Prostate gland (tissue), 2 donors: ENCODE data around the gene AUTS2. TPM values are rescaled to one million over a fixed set of nuclear protein-coding genes. Genes with fewer than 3 reads are reported as not detected.

ENCODE experiments used
- DNase-seq: peaks from one replicate; pipeline ENCODE4 v3.0.0-alpha.2; 2019; ENCODE audit warnings: low spot score
- H3K27ac ChIP-seq, 2 donors: fragments of 200-600 bp; sonication (generic); 2 replicates each; pipeline ENCODE4 v1.5.1; 2017 to 2019
- H3K27me3 ChIP-seq: fragments of 200-600 bp; sonication (generic); replicated peaks from 2 replicates; pipeline ENCODE4 v1.5.1; 2019; ENCODE audit not compliant: insufficient read depth
- H3K36me3 ChIP-seq, 2 donors: fragments of 200-600 bp; sonication (generic); 1 replicate in 1 of 2; 2 replicates in 1 of 2; pipeline versions ENCODE4 v1.5.1 to v1.8.1; 2017 to 2019
- H3K4me1 ChIP-seq: fragments of 200-600 bp; sonication (generic); replicated peaks from 2 replicates; pipeline ENCODE4 v1.5.1; 2019
- H3K4me3 ChIP-seq, 2 donors: fragments of 200-600 bp; sonication (generic); 2 replicates each; pipeline ENCODE4 v1.5.1; 2017 to 2019
- H3K9me3 ChIP-seq: fragments of 200-600 bp; sonication (generic); 2 replicates; pipeline ENCODE4 v1.5.1; 2017
- CTCF ChIP-seq, 4 experiments: fragments of 200-600 bp in 2 of 4; fragments of 450-650 bp in 2 of 4; sonication (generic) in 2 of 4; IDR thresholded peaks; 1 replicate in 3 of 4; 2 replicates in 1 of 4; pipeline ENCODE4 v1.5.1; 2016 to 2019; ENCODE audit warnings: antibody characterized with exemption in 4 of 4, mild to moderate bottlenecking in 2 of 4, moderate library complexity in 2 of 4
- POLR2A ChIP-seq: fragments of 450-650 bp; IDR thresholded peaks from one replicate; pipeline ENCODE4 v1.6.1; 2016; ENCODE audit warnings: antibody characterized with exemption, mild to moderate bottlenecking
- POLR2AphosphoS5 ChIP-seq: sonication (generic); formaldehyde crosslinking; IDR thresholded peaks from one replicate; pipeline ENCODE4 v1.6.1; 2017; ENCODE audit warnings: antibody characterized with exemption
- WGBS: methylation state at CpG from one replicate; pipeline ENCODE4 v1.1.5; 2018; 5-methylcytosine and 5-hydroxymethylcytosine counted together
- intact Hi-C: fragments of 100-400 bp; cut with DNase I; formaldehyde crosslinking; loops from one replicate; pipeline ENCODE4 v1.14.2; 2022
- total RNA-seq, 2 donors: library from RNA; depleted of rRNA; stranded (reverse); fragments of >200 nt; gene quantifications; one replicate each; pipeline ENCODE4 v1.1.0, GENCODE V29; 2016

AUTS2 gene
- total RNA-seq, 2 donors from 2014 or later = 25.0 to 55.2 TPM

DNA sequence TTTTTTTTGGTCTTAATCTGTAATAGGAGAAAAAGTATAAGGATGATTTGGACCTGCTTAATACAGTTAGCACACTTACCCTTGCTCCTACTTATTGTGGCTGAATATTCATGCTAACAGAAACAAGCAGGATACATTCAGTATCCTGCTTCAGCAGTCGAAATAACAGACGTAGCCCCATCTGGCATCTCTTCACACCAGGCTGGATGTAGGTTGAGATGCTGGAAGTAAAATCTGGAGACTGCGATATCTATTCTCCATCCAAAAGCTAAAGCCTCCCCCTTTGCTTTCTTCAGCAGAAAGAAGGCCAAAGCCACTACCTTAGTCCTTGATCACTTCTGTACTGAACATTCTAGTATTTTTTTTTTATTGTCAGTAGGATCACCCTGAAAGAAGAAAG, 537.4 kb downstream of the AUTS2 start:
- intact Hi-C loops = no loop called here
- 96% methylated on average over 3 of the region's 3 CpGs for WGBS

DNA sequence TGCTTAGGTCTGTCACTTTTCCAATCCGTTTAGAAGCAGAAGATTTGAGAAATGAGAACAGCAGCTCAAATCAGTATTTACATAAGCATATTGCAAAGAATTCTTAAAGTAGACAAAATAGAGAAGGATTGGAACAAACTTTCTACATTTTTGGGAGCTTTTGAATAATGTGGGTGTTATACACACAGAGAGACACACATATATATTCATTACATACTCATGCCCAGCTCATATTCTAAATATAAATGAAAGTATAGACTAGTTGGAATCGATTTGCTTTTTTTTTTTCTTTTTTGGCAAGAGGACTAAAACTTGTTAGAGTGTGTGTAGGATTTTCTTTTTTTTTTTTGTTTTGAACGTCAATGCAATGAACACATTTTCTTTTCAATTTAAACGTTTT, 538.9 kb downstream of the AUTS2 start:
- H3K27ac ChIP-seq = no peak overlapping the region
- DNase-seq = no peak
- WGBS = 51% methylated on average over 4 of the region's 4 CpGs
- H3K4me3 ChIP-seq = no peak overlapping the region
- H3K4me1 ChIP-seq = no peaks in the 10 kb centered on the region
- H3K9me3 ChIP-seq = no peaks in the 10 kb centered on the region
- TF ChIP-seq POLR2AphosphoS5 = no peak
- no peak for TF ChIP-seq POLR2A
- TF ChIP-seq CTCF (IDR thresholded peaks at IDR 0.05) = no peak
- H3K36me3 ChIP-seq = no peaks in the 10 kb centered on the region
- intact Hi-C loops = no loop called here
- no peaks in the 10 kb centered on the region for H3K27me3 ChIP-seq

More for the DNA sequence above, 537.4 kb downstream of the AUTS2 start:
- no peak for DNase-seq
- H3K27ac ChIP-seq = no peak overlapping the region
- H3K4me3 ChIP-seq = no peak overlapping the region
- H3K36me3 ChIP-seq = no peaks in the 10 kb centered on the region
- H3K9me3 ChIP-seq = no peaks in the 10 kb centered on the region
- TF ChIP-seq CTCF (IDR thresholded peaks at IDR 0.05) (no peak), POLR2A (no peak), POLR2AphosphoS5 (no peak)
- H3K4me1 ChIP-seq = no peaks in the 10 kb centered on the region
- H3K27me3 ChIP-seq = no peaks in the 10 kb centered on the region

- Histone ChIP-seq H3K36me3 (no peaks in the 10 kb centered on the region), H3K27me3 (no peaks in the 10 kb centered on the region), H3K9me3 (no peaks in the 10 kb centered on the region), H3K4me1 (no peaks in the 10 kb centered on the region), H3K27ac (no peak overlapping the region), H3K4me3 (no peak overlapping the region)
- no peak for TF ChIP-seq POLR2A
- no peak for TF ChIP-seq POLR2AphosphoS5
- intact Hi-C loops = no loop called here
- no peak for DNase-seq
- 92% methylated on average over 4 of the region's 4 CpGs for WGBS
Measured at GRCh38 chr7:70142247-70142932, 544.1 kb downstream of the AUTS2 start.

DNA sequence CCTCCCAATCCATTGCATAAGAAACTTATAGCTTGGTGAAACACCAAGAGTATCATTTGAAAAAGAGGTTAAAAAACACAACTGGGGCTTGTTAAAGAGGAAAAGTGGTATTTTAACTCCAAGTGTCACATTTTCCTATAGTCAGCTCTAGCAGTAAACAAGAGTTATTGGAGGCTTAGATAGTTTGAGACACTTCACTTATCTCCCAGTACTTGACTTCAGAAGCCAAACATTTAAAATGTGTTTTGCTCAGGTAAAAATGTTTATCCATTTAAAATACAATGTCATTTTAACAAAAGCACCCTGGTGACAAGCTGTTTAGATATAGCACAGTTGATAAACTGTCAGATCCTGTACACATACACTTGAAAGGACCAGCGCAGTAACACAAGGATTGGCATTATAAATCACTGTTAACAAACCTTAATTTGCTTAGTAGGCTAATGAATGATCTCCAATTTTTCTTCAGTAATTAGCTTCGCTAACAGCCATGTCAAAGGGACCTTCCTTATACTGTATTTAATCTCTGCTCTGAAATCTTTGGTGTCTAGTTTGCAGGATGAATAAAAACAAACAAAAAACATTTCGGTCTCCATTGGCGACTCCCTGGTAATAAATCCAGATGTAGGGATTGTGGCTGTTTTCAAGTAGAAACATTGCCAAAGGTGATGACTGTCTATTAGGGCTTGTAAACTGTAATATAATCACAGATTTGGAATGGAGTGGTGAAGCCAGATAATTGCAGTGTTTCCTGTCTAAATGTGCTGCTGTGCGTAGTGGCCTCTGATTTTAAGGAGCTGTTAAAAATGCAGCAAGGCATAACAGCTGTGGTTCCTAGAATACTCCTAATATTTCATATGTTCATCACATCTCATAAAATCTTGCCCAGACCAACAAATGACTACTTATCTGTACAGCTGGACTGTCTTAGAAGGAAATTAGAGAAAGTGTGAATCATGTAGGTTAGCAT, 545.1 kb downstream of the AUTS2 start:
- Histone ChIP-seq H3K4me3 (no peak overlapping the region), H3K27ac (no peak overlapping the region), H3K27me3 (no peaks in the 10 kb centered on the region), H3K36me3 (no peaks in the 10 kb centered on the region), H3K9me3 (no peaks in the 10 kb centered on the region), H3K4me1 (no peaks in the 10 kb centered on the region)
- DNase-seq = no peak
- no peak for TF ChIP-seq CTCF (IDR thresholded peaks at IDR 0.05)
- no peak for TF ChIP-seq POLR2AphosphoS5
- no peak for TF ChIP-seq POLR2A
- 30% methylated on average over 5 of the region's 5 CpGs for WGBS
- intact Hi-C loops = no loop called here

GRCh38 chr7:70148997-70149396, 550.7 kb downstream of the AUTS2 start:
- Histone ChIP-seq H3K9me3 (no peaks in the 10 kb centered on the region), H3K27ac (no peak overlapping the region), H3K4me1 (no peaks in the 10 kb centered on the region), H3K36me3 (no peaks in the 10 kb centered on the region), H3K27me3 (no peaks in the 10 kb centered on the region), H3K4me3 (no peak overlapping the region)
- DNase-seq = no peak
- TF ChIP-seq POLR2A = no peak
- TF ChIP-seq CTCF (IDR thresholded peaks at IDR 0.05) = no peak
- TF ChIP-seq POLR2AphosphoS5 = no peak
- intact Hi-C loops = no loop called here
- 100% methylated on average over 1 of the region's 1 CpG for WGBS
